ENCODE data around the gene ADORA2B. TPM values are rescaled to one million over a fixed set of nuclear protein-coding genes. Genes with fewer than 3 reads are reported as not detected.

ADORA2B gene
- total RNA-seq, 2 donors from 2014 or later = 1.8 to 2.0 TPM

DNA sequence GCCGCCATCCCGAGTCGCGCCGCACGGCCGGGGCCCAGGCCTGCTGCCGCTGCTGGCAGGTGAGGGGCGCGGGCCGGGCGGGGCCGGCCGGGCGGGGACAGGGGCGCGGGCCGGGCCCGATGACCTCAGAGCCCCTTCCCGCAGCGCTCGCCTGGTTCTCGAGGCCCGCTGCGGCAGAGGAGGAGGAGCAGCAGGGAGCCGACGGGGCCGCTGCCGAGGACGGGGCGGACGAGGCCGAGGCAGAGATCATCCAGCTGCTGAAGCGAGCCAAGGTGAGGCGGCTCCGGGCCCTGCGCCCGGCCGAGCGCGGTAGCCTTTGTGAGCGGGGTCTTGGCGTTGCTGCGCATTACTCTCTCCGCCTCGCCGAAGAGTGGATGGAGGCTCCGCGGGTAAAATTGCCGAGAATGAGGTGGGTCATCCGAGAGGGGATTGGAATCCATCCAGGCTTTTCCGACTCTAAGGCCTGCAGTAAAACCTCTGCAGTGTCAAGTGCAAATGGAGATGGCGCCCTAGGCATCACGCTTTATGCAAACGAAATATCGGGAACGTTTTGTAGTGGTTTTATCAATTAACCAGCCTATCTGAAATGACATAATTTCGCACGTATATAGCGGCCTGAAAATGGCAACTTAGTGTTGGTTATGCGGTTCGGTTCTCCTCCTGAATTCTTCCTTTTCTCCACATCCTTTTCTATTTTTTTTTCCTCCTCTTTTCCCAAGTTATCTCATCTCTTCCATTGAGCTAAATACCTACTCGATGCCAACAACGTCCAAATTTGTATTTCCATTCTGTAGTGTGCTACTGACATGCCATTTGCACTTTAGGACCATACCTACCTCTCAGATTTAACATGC, 55.3 kb downstream of the ADORA2B start:
- Histone ChIP-seq H3K9ac (ENCODE audit: extremely low read depth, low read length, poor library complexity, severe bottlenecking) (peak overlapping the region; percentile 88), H3K36me3 (ENCODE audit: control insufficient read depth, insufficient read depth, low read length) (peaks cover 47% of the 10 kb centered on the region), H3K4me1 (ENCODE audit: control insufficient read depth, insufficient read depth, low read length) (no peaks in the 10 kb centered on the region), H3K27me3 (ENCODE audit: control insufficient read depth, insufficient read depth, low read length, poor library complexity, severe bottlenecking) (no peaks in the 10 kb centered on the region), H3K9me3 (ENCODE audit: control insufficient read depth, low read length) (peaks cover 22% of the 10 kb centered on the region), H3K4me3 (ENCODE audit: low read length) (peak overlapping the region; percentile 91), H3K27ac (ENCODE audit: low read depth, low read length) (peak overlapping the region; percentile 91)
- peak overlapping the region; percentile 90 for H3K4me3 Mint-ChIP-seq
- peaks cover 19% of the 10 kb centered on the region for H3K9me3 Mint-ChIP-seq
- no peak for DNase-seq
- no peaks in the 10 kb centered on the region for H3K27me3 Mint-ChIP-seq (ENCODE audit: insufficient read depth)
- TF ChIP-seq, protein P1, sequence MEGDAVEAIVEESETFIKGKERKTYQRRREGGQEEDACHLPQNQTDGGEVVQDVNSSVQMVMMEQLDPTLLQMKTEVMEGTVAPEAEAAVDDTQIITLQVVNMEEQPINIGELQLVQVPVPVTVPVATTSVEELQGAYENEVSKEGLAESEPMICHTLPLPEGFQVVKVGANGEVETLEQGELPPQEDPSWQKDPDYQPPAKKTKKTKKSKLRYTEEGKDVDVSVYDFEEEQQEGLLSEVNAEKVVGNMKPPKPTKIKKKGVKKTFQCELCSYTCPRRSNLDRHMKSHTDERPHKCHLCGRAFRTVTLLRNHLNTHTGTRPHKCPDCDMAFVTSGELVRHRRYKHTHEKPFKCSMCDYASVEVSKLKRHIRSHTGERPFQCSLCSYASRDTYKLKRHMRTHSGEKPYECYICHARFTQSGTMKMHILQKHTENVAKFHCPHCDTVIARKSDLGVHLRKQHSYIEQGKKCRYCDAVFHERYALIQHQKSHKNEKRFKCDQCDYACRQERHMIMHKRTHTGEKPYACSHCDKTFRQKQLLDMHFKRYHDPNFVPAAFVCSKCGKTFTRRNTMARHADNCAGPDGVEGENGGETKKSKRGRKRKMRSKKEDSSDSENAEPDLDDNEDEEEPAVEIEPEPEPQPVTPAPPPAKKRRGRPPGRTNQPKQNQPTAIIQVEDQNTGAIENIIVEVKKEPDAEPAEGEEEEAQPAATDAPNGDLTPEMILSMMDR (conservative IDR thresholded peaks at IDR 0.05) = no peak
- WGBS, 2 experiments (ENCODE audit: insufficient coverage in 1 of 2, insufficient read length in 1 of 2) = 0 to 1% methylated on average over 26 to 64 of the region's 64 CpGs
- H3K36me3 Mint-ChIP-seq (ENCODE audit: low read depth) = peaks cover 51% of the 10 kb centered on the region
- peak overlapping the region; percentile 96 for H3K27ac Mint-ChIP-seq
- H3K4me1 Mint-ChIP-seq = peaks cover 10% of the 10 kb centered on the region

DNA sequence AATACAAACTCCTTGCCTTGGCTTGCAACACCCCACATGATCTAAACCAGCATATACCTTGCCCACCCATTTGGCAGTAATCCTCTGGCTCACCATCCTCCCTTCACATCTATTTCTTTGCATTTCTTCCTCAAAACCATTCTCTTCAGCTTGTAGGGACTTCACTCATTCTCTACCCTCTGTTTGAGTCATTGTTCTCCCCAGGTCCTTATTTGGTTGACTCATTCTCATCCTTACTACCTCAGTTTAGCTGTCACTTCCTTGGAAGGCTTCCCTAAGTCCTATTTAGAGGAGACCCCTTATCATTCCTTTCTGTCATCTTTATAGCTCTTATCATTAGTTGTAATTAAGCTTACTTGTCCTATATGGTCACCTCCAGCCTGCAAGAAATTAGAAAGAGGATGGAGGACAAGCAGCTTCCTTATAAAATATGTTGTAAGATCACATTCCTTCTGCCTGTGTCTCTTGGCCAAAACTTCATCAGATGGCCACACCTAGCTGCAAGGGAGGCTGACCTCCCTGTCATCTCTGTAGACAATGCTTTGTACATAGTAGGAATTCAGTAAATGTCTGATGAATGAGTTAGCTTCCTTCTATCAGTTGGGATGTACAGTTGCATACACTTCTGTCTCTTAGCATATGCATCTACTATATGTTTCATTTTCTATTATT, 56.4 kb downstream of the ADORA2B start:
- Histone ChIP-seq H3K27me3 (ENCODE audit: control insufficient read depth, insufficient read depth, low read length, poor library complexity, severe bottlenecking) (no peaks in the 10 kb centered on the region), H3K27ac (ENCODE audit: low read depth, low read length) (no peak overlapping the region), H3K9me3 (ENCODE audit: control insufficient read depth, low read length) (peaks cover 22% of the 10 kb centered on the region), H3K36me3 (ENCODE audit: control insufficient read depth, insufficient read depth, low read length) (peaks cover 53% of the 10 kb centered on the region), H3K4me1 (ENCODE audit: control insufficient read depth, insufficient read depth, low read length) (no peaks in the 10 kb centered on the region), H3K4me3 (ENCODE audit: low read length) (peak overlapping the region; percentile 91), H3K9ac (ENCODE audit: extremely low read depth, low read length, poor library complexity, severe bottlenecking) (no peak overlapping the region)
- peak overlapping the region; percentile 90 for H3K4me3 Mint-ChIP-seq
- peaks cover 19% of the 10 kb centered on the region for H3K9me3 Mint-ChIP-seq
- peaks cover 57% of the 10 kb centered on the region for H3K36me3 Mint-ChIP-seq (ENCODE audit: low read depth)
- TF ChIP-seq, protein P1 (conservative IDR thresholded peaks at IDR 0.05) = no peak
- H3K27me3 Mint-ChIP-seq (ENCODE audit: insufficient read depth) = no peaks in the 10 kb centered on the region
- H3K4me1 Mint-ChIP-seq = peaks cover 10% of the 10 kb centered on the region
- H3K27ac Mint-ChIP-seq = no peak overlapping the region
- no peak for DNase-seq

DNA sequence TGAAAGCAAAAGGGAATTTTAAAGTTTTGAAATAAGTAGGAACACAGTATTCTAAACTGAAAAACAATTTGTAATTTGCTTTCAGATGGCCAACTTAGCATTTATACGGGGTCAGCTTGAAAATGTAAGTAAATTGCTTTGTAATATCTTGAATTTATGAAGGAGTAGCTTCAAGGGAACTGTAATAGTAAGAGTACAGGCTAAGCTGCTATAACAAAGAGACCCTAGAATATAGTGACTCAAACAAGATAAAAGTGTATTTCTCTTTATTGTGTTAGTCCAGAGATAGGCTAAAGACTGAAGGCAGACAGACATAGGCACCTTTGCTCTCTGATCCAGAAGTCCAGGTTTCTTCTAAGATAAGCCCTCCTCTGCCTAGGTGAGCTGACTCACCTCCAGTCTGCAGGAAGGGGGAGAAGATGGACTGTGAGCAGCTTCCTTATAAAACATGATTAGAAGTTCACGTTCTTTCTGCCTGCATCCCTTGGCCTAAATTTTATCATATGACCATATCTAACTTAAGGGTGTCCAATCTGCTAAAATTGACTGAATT, 57.9 kb downstream of the ADORA2B start:
- WGBS, 2 experiments (ENCODE audit: insufficient coverage in 1 of 2, insufficient read length in 1 of 2) = 100% methylated on average over 2 of the region's 2 CpGs
- Histone ChIP-seq H3K9me3 (ENCODE audit: control insufficient read depth, low read length) (peaks cover 22% of the 10 kb centered on the region), H3K4me1 (ENCODE audit: control insufficient read depth, insufficient read depth, low read length) (no peaks in the 10 kb centered on the region), H3K4me3 (ENCODE audit: low read length) (peak overlapping the region; percentile 91), H3K27me3 (ENCODE audit: control insufficient read depth, insufficient read depth, low read length, poor library complexity, severe bottlenecking) (no peaks in the 10 kb centered on the region), H3K27ac (ENCODE audit: low read depth, low read length) (no peak overlapping the region), H3K36me3 (ENCODE audit: control insufficient read depth, insufficient read depth, low read length) (peaks cover 67% of the 10 kb centered on the region), H3K9ac (ENCODE audit: extremely low read depth, low read length, poor library complexity, severe bottlenecking) (no peak overlapping the region)
- DNase-seq = no peak
- H3K36me3 Mint-ChIP-seq (ENCODE audit: low read depth) = peaks cover 67% of the 10 kb centered on the region
- TF ChIP-seq, protein P1 (conservative IDR thresholded peaks at IDR 0.05) = no peak
- peaks cover 10% of the 10 kb centered on the region for H3K4me1 Mint-ChIP-seq
- no peaks in the 10 kb centered on the region for H3K27me3 Mint-ChIP-seq (ENCODE audit: insufficient read depth)
- peaks cover 19% of the 10 kb centered on the region for H3K9me3 Mint-ChIP-seq
- no peak overlapping the region for H3K27ac Mint-ChIP-seq
- no peak overlapping the region for H3K4me3 Mint-ChIP-seq

All from endodermal cell (in vitro differentiated cells).